ENCODE data around the gene CCK. TPM values are rescaled to one million over a fixed set of nuclear protein-coding genes. Genes with fewer than 3 reads are reported as not detected.

Gene CCK
- polyA plus RNA-seq, 1 donor from 2014 or later: not detected

- TF ChIP-seq EZH2 (IDR thresholded peaks at IDR 0.05; ENCODE audit: borderline replicate concordance, insufficient read depth, low read length, poor library complexity, severe bottlenecking): no peak
- no peak for TF ChIP-seq REST (IDR thresholded peaks at IDR 0.05; ENCODE audit: borderline replicate concordance)
- H3K27ac ChIP-seq (ENCODE audit: low read length): no peak overlapping the region
Measured at GRCh38 chr3:42230860-42231259, 35.1 kb downstream of the CCK start.

GRCh38 chr3:42229942-42230688 lies 35.9 kb downstream of the CCK start:
- Histone ChIP-seq H3K36me3 (ENCODE audit: insufficient read depth, low read length) (no peaks in the 10 kb centered on the region), H3K4me2 (ENCODE audit: low read length) (no peak overlapping the region), H2AFZ (ENCODE audit: low read depth, low read length) (no peak overlapping the region), H3K27me3 (ENCODE audit: insufficient read depth, low read depth, low read length) (no peaks in the 10 kb centered on the region), H4K20me1 (ENCODE audit: insufficient read depth) (no peaks in the 10 kb centered on the region), H3K9me3 (ENCODE audit: low read length) (no peaks in the 10 kb centered on the region), H3K9ac (ENCODE audit: low read length) (no peak overlapping the region), H3K4me3 (ENCODE audit: low read length) (no peak overlapping the region), H3F3A (ENCODE audit: insufficient read depth, low read length, poor library complexity, severe bottlenecking) (no peaks in the 10 kb centered on the region), H3K79me2 (replicated peaks; ENCODE audit: insufficient read depth, low read length) (no peaks in the 10 kb centered on the region), H3K9me2 (ENCODE audit: insufficient read depth, low read length) (no peaks in the 10 kb centered on the region), H3K27ac (ENCODE audit: low read length) (no peak overlapping the region)
- no peak for TF ChIP-seq MXI1 (conservative IDR thresholded peaks at IDR 0.05; ENCODE audit: poor library complexity, severe bottlenecking)
- TF ChIP-seq CTCF (IDR thresholded peaks at IDR 0.05; ENCODE audit: poor library complexity, severe bottlenecking): peak; percentile 83
- peak; percentile 89 for TF ChIP-seq SMC3 (conservative IDR thresholded peaks at IDR 0.05; ENCODE audit: poor library complexity)
- peak; percentile 87 for TF ChIP-seq RAD21 (conservative IDR thresholded peaks at IDR 0.05)

More at GRCh38 chr3:42230860-42231259, 35.1 kb downstream of the CCK start:
- Histone ChIP-seq H4K20me1 (ENCODE audit: insufficient read depth) (no peaks in the 10 kb centered on the region), H3K9me2 (ENCODE audit: insufficient read depth, low read length) (no peaks in the 10 kb centered on the region), H3K79me2 (replicated peaks; ENCODE audit: insufficient read depth, low read length) (no peaks in the 10 kb centered on the region), H2AFZ (ENCODE audit: low read depth, low read length) (no peak overlapping the region), H3K36me3 (ENCODE audit: insufficient read depth, low read length) (no peaks in the 10 kb centered on the region), H3F3A (ENCODE audit: insufficient read depth, low read length, poor library complexity, severe bottlenecking) (no peaks in the 10 kb centered on the region), H3K4me3 (ENCODE audit: low read length) (no peak overlapping the region), H3K9ac (ENCODE audit: low read length) (no peak overlapping the region), H3K27me3 (ENCODE audit: insufficient read depth, low read depth, low read length) (no peaks in the 10 kb centered on the region), H3K4me2 (ENCODE audit: low read length) (no peak overlapping the region), H3K9me3 (ENCODE audit: low read length) (no peaks in the 10 kb centered on the region)
